ENCODE results near the gene PTPN6. TPM values are rescaled to one million over a fixed set of nuclear protein-coding genes. Genes with fewer than 3 reads are reported as not detected.
"Not testable (repeated sequence)": the region's sequence is repeated elsewhere in the genome, so short reads cannot be mapped to it uniquely, and the experiment has no call there.

PTPN6 gene
- total RNA-seq, result 2.4 and 2.6 TPM in 2 replicates

DNA sequence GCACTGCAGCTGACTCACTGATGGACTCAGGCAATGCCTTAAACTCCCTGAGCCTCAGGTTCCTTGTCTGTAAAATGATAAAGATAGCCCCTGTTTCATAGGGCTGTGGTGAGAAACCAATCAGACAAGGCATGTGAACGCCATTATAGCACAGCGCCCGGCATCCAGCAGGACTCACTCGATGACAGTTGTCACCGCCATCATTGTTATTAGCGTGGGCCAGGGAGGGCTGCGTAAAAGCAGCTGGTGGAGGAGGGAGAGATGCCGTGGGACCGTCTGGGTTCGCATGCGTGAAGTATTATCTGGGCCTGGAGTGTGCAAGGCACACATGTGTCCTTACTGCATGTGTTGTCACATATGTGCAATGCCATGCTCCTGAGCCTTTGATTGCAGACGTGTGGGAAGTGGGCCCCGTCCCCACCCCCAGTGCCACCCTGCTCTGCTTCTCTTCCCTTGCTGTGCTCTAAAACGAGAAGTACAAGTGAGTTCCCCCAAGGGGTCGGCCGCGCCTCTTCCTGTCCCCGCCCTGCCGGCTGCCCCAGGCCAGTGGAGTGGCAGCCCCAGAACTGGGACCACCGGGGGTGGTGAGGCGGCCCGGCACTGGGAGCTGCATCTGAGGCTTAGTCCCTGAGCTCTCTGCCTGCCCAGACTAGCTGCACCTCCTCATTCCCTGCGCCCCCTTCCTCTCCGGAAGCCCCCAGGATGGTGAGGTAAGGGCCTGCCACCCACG is at the start of gene PTPN6:
Gene PTPN6 (plus strand): TSS at position 546 of the 730 bp plus-strand sequence. CDS start 157 bp downstream, at position 703.
- no peak for DNase-seq (ENCODE audit: low read depth in 2 of 2)

DNA sequence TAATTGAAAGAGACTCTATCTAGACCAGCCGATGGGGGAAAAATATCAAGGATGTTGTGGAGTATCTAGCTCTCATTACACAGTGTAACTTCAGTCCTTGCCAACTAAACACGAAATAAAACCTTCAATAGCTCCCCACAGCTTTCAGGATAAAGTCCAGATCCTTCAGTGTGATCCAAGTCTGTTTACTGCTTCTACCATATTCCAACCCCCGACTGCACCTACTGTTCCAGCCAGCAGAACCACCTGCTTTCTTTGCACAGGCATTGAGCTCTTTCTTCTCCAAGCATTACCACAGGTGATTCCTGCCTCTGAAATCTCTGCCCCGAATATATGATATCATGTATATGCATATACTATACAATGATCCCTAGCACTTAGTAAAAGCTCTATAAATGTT is 48.7 kb upstream of the PTPN6 start:
- no peak for DNase-seq (ENCODE audit: low read depth in 2 of 2)

DNA sequence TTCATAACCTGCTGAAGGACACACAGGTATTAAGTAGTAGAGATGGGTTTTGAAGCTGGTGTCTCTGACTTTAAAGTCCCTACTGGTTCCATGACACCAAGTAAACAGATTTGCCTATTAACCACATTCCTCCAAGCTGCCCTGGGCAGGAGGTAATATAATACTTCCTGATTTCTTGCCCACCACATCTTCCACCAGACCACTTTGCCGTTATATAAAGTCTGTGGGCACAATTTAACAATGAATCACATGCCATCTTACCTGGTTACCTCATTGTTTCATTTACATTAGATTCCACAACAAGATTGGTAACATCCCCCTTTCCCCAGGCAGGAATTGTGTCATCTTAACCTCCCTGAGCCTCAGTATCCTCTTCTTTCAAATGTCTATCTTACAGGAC is 47.4 kb upstream of the PTPN6 start:
- no peak for DNase-seq (ENCODE audit: low read depth in 2 of 2)

- peak; percentile 84 to 94 for DNase-seq (ENCODE audit: low read depth in 2 of 2)
Observed at GRCh38 chr12:6904280-6905276, 46.6 kb upstream of the PTPN6 start, which contains the start of gene LRRC23. Gene LRRC23 (plus strand): TSS chr12:6904822. CDS start chr12:6905634, 812 bp downstream.

- no peak for DNase-seq (ENCODE audit: low read depth in 2 of 2)
Observed at GRCh38 chr12:6905414-6906040, 45.6 kb upstream of the PTPN6 start.

GRCh38 chr12:6908141-6908540 is 43.0 kb upstream of the PTPN6 start:
- not testable (repeated sequence) for DNase-seq (ENCODE audit: low read depth in 2 of 2)

DNA sequence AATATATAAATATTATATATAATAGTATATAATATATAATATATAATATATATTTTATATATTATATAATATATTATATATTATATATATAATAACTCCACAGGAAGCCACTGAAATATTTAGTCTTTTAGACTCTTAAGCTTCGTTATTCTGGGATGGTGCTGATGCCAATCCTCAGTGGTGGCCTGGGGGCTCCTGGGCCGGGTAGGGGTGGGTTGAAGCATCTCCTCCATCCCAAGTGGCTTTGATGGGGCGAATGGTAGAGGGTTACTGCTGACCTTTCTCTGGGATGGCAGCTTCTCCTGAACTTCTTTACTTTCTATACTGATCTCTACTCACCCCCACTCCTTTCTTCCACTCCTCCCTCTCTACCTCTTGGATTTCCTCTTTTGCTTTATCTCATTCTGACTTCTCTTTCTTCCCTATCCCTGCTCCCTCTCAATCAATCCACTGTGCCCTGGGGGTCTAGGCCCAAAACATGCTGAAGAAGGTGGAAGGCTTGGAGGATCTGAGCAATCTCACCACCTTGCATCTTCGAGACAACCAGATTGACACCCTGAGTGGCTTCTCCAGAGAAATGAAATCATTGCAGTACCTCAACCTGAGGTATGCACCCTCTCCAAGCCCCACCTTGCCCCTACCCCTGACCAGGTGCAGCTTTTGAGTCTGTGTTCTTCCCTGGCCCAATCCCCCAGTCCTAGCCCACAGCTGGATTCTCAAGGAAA is 41.6 kb upstream of the PTPN6 start:
- DNase-seq (ENCODE audit: low read depth in 2 of 2), result no peak

DNA sequence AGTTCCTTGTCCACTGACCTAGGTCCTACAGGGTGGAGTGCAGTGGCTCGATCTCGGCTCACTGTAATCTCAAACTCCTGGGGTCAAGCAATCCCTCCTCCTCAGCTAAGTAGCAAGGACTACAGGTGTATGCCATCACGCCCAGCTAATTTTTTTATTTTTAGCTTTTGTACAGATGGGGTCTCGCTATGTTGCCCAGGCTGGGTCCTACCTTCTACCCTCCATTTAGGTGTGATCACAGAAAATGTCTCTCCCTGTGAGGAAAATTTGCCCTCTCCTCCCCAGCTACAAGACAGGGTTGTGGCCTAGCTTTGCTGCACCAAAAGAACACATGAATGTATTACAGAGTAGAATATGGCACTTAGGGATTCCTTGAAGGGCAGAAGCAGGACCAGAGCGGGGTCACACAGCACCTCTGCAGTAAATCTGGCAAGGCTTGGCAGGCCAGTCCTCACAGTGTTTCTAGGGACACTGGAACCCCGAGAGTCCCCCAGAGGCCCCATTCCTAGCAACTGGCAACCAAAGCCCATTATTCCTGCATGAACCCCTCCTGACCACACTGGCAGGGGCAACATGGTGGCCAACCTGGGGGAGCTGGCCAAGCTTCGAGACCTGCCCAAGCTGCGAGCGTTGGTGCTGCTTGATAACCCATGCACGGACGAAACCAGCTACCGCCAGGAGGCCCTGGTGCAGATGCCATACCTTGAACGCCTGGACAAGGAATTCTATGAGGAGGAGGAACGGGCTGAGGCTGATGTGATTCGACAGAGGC is 38.8 kb upstream of the PTPN6 start:
- no peak for DNase-seq (ENCODE audit: low read depth in 2 of 2)

- DNase-seq (ENCODE audit: low read depth in 2 of 2), result peak in 1 of 2 donors; percentile 61
Observed at GRCh38 chr12:6914246-6914946, 36.8 kb upstream of the PTPN6 start, which contains the start of gene ENO2. Gene ENO2 (plus strand): TSS chr12:6914580. CDS start chr12:6915833, 1,253 bp downstream.

DNA sequence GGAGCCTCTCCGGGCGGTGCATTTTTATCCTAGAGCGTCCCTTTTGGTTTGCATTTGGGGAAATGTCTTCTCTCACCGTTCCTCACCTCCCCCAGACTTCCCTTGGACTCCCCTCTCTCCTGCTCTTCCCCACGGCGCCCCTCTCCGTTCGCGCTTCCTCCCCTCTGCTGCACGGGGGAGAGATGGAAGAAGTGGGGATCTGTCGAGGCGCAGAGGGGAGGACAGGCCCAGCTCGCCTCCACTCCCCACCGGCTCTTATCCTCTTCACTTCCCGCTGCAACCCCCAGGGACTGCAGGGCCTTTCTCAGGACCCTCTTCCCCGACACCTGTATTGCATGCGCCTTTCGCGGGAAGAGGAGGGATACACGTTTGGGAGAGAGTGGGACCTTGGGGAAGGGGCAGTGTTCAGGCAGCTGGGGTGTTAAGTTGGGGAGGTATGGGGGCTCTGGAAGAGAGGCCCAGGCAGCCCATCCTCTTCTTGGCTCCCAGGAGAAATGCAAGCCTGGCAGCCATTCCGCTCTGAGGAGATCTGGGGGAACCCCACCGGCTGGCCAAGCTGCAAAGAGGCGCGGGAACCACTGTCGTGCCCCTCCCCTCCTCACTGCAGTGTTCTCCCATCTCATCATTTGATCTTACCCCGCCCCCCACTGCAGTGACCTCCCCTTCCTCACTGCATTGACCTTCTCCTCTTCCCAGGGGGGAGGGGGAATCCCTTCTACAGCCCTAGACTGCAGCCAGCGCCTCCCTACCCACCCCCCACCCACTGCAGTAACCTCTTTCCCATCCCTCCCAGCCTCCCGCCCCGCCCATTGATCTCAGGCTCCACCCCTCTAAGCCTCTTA is 36.0 kb upstream of the PTPN6 start:
- no peak for DNase-seq (ENCODE audit: low read depth in 2 of 2)

DNA sequence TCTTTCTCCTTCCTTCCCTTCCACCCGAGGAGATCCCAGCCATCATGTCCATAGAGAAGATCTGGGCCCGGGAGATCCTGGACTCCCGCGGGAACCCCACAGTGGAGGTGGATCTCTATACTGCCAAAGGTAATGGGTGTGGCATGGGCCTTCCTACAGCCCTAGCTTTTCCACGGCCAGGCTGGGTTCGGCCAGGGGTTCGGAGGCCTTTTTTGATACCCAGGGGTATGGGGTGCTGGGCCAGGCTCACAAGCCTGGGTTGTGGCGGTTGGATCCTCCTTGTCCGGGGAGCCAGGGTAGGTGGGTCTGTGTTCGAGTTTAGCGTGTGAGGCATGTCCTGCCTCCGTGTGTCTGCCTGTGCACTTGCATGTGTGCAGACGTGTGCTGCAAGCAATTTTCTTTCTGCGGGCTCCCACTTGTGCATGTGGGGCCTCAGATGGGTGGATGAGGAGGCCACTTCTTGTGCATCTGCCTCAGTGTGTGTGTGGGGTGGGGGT is 35.3 kb upstream of the PTPN6 start:
- no peak for DNase-seq (ENCODE audit: low read depth in 2 of 2)

DNA sequence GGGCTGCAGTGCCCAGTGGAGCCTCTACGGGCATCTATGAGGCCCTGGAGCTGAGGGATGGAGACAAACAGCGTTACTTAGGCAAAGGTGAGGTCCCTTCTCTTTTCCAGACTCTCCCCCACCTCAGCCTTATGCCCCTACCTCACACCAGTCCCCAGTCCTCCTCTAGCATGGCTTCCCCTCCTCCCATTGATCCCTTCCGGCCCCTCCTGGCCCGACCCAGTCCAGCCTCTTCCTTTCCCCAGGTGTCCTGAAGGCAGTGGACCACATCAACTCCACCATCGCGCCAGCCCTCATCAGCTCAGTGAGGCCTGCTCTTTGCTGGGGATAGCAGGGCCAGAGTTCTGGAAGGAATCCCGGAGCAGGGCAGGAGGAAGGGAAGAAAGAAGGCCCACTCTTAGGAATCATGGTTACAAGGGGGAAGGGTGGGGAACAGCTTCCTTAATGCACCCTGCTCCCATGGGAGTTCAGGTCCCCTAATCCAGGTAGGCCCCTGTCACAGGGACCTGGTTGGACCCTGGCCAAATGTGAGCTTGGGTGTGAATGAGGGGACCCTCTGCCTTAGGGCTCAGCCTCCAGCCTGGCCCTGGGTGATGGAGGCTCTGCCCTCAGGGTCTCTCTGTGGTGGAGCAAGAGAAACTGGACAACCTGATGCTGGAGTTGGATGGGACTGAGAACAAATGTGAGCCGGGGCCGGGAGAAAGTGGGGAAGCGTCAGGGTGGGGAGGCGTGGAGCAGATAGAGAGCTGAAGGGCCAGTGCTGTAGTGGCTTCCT is 34.5 kb upstream of the PTPN6 start:
- no peak for DNase-seq (ENCODE audit: low read depth in 2 of 2)

GRCh38 chr12:6917491-6918231 is 33.5 kb upstream of the PTPN6 start:
- no peak for DNase-seq (ENCODE audit: low read depth in 2 of 2)

- no peak for DNase-seq (ENCODE audit: low read depth in 2 of 2)
Observed at GRCh38 chr12:6919588-6919987, 31.6 kb upstream of the PTPN6 start.

GRCh38 chr12:6921539-6921938 is 29.6 kb upstream of the PTPN6 start:
- no peak for DNase-seq (ENCODE audit: low read depth in 2 of 2)

GRCh38 chr12:6921996-6922946 is 28.9 kb upstream of the PTPN6 start:
- DNase-seq (ENCODE audit: low read depth in 2 of 2), result no peak

Data from dermis microvascular lymphatic vessel endothelial cell (primary cell).